Activated naive CD4-positive, alpha-beta T cell treated with anti-CD3 and anti-CD28 coated beads, Interleukin-2, amount 10 ng/mL, durations not matched to agents 7 days and 5 days (primary cell): ENCODE results near the gene EXOC3.

Source experiments
- CTCF ChIA-PET: fragments of 350-600 bp; sonication (Branson Sonifier 250); formaldehyde crosslinking; loops from one replicate; lab custom pipeline; 2021; ENCODE audit warnings: antibody characterized with exemption; lab: Charles Lee
- DNase-seq: peaks from one replicate; pipeline ENCODE4 v3.0.0-alpha.2; 2020
- H3K27ac Mint-ChIP-seq: one replicate; pipeline ENCODE4 v1.8.0; 2021; ENCODE audit warnings: mild to moderate bottlenecking, moderate library complexity, mixed read lengths
- H3K27me3 Mint-ChIP-seq: one replicate; pipeline ENCODE4 v1.8.0; 2021; ENCODE audit warnings: mild to moderate bottlenecking, mixed read lengths
- H3K36me3 Mint-ChIP-seq: one replicate; pipeline ENCODE4 v1.8.0; 2021; ENCODE audit warnings: mixed read lengths
- H3K4me1 Mint-ChIP-seq: one replicate; pipeline ENCODE4 v1.8.0; 2021; ENCODE audit warnings: mixed read lengths
- H3K4me3 Mint-ChIP-seq: one replicate; pipeline ENCODE4 v1.8.0; 2021; ENCODE audit warnings: mild to moderate bottlenecking, moderate library complexity, mixed read lengths
- H3K9me3 Mint-ChIP-seq: one replicate; pipeline ENCODE4 v1.8.0; 2021; ENCODE audit warnings: mixed read lengths

EXOC3 gene

DNA sequence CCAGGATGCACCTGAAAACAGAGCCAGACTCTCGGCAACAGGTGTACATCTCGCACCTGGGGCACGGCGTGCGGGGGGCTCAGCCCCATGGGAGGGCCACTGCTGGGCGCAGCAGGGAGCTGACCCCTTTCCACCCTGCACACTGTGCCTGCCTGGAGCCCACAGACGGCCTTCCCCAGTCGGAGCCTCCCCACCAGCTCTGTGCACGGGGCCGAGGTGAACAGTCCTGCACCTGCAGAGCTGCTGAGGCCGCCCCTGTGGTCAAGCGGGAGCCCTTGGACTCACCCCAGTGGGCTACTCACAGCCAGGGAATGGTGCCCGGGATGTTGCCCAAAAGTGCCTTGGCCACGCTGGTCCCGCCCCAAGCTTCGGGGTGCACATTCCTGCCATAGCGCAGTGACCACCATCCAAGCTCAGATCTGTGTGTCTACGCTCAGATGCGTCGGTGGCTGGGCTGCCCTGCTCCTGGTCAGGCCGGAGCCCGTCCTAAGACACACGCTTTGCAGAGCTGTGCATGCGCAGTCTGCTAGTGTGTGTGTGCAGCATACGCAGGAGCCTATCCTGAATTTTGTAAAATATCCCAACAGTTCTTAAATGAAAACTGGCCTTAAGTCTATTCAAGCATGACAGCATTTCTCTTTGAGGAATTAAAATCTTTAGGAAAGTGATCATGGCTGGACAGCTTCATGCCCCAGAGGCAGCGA lies 8.4 kb upstream of the EXOC3 start:
- CTCF ChIA-PET, result interaction anchor here (0.9 to 1.7 kb wide), 3 partner anchors 12 to 118 kb away, joined by 3 to 6 read pairs (median 3); no protein-coding TSS in a partner anchor
- no peaks in the 10 kb centered on the region for H3K36me3 Mint-ChIP-seq
- DNase-seq, result no peak
- no peaks in the 10 kb centered on the region for H3K27me3 Mint-ChIP-seq
- H3K4me1 Mint-ChIP-seq, result peaks cover 5% of the 10 kb centered on the region
- no peaks in the 10 kb centered on the region for H3K9me3 Mint-ChIP-seq
- H3K4me3 Mint-ChIP-seq, result no peak overlapping the region
- H3K27ac Mint-ChIP-seq, result no peak overlapping the region

DNA sequence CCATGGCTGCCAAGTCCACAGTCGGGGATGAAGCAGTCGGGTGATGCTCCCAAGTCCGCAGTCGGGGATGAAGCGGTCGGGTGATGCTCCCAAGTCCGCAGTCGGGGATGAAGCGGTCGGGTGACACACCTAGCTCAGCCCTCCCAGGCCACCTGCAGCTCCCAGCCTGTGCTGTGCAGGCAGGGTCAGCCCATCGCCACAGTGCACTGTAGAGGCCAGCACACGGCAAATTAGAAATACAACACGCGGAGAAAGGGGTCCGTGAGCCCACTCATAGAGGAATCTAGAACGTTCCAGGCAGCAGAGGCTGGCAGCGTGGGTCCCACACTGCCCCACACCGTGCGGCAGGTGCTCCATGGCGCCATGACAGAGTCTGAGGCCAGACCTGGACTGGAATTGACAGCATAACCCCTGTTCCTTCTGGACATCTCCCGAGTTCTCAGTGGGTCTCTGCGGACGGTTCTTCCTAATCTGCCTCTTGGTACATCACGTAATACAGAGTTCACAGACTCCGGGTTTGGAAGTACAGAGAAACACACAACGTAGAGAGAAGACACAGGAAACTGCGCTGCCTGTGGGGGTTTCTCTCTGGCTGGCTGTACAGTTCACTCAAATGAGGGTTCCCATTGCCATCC lies 7.7 kb upstream of the EXOC3 start:
- H3K9me3 Mint-ChIP-seq, result no peaks in the 10 kb centered on the region
- H3K36me3 Mint-ChIP-seq, result no peaks in the 10 kb centered on the region

DNA sequence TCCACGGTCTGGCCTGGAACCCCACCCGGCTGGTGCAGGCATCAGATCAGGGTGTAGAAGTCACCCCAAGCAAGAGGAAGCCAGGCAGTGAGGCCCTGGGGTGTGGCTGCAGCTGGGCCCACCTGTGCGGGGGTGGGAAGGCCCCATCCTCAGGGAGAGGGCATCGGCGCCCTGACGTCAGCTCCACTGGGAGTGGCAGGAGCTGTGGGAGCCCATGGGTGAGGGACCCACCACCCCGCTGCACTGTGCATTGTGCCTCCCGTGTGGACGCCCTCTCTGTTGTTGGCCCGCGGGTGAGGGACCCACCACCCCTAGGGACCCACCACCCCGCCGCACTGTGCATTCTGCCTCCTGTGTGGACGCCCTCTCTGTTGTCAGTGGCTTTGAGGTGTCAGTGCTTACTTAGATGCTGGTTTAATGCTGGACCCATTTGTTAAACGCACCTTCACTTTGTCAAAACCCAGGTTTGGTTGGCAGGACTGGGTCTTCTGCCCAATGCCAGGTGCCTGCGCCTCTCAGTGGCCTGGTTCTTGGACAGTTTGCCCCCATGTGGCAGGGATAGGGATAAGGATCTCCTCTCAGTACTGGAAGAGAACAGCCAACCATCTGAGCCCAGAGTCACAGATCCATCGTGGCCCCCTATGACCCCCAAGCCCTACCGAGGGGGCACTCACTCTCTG lies 6.9 kb upstream of the EXOC3 start:
- no peaks in the 10 kb centered on the region for H3K36me3 Mint-ChIP-seq
- DNase-seq, result no peak
- no peak overlapping the region for H3K27ac Mint-ChIP-seq
- H3K9me3 Mint-ChIP-seq, result no peaks in the 10 kb centered on the region
- peaks cover 7% of the 10 kb centered on the region for H3K4me1 Mint-ChIP-seq
- CTCF ChIA-PET, result interaction anchor here (0.8 to 1.7 kb wide), 4 partner anchors 10 to 120 kb away, joined by 3 to 6 read pairs (median 4); no protein-coding TSS in a partner anchor
- no peak overlapping the region for H3K4me3 Mint-ChIP-seq
- H3K27me3 Mint-ChIP-seq, result no peaks in the 10 kb centered on the region

More for the DNA sequence above, 7.7 kb upstream of the EXOC3 start:
- no peak overlapping the region for H3K4me3 Mint-ChIP-seq
- no peak overlapping the region for H3K27ac Mint-ChIP-seq
- H3K27me3 Mint-ChIP-seq, result no peaks in the 10 kb centered on the region
- DNase-seq, result no peak
- peaks cover 6% of the 10 kb centered on the region for H3K4me1 Mint-ChIP-seq
- CTCF ChIA-PET, result interaction anchor here (0.6 to 1.7 kb wide), 4 partner anchors 11 to 260 kb away, joined by 3 to 6 read pairs (median 4); no protein-coding TSS in a partner anchor

DNA sequence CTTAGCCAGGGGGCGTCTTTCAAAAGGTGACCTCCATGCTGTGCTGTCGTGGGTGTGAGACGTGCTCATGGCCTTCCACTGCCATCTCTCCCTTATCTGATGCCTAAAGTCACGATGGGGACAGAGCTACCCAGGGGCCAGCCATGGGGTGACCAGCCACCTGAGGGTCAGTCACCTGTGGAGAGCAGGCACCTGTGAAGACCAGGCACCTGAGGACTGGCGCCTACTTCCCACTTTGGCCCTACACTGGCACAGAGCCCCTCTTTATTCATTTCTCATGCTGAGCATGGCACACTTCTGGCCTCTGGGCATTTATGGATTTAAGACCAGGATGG lies 6.4 kb upstream of the EXOC3 start:
- CTCF ChIA-PET, result interaction anchor here (1.1 to 1.8 kb wide), 3 partner anchors 10 to 248 kb away, joined by 3 to 4 read pairs (median 4); no protein-coding TSS in a partner anchor
- Mint-ChIP-seq H3K9me3 (no peaks in the 10 kb centered on the region), H3K36me3 (no peaks in the 10 kb centered on the region), H3K4me3 (no peak overlapping the region), H3K4me1 (peaks cover 8% of the 10 kb centered on the region), H3K27me3 (no peaks in the 10 kb centered on the region), H3K27ac (no peak overlapping the region)
- DNase-seq, result no peak

DNA sequence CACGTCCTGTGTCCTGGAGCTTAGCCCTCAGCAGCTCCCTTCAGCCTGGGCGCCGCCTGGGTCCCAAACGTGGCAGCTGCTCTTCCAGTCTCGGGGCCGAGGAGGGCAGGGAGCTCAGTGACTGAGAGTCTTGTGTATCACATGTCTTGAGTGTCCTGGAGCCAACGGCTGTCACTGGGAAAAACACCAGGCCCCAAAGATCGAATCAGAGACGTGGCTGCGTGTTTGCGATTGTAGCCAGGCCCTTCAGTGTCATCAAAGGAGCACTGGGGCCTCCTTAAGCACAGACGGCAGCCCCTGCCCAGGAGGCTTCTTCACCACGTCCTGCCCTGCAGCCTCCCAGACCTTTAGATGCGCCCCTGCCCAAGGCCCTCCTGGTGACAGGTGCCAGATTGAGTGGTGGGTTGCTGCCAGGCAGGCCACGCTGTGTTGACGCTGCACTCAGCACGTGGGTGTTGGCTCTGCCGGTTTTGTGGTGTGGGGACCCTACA lies 5.7 kb upstream of the EXOC3 start:
- H3K4me3 Mint-ChIP-seq, result no peak overlapping the region
- no peak for DNase-seq
- H3K27me3 Mint-ChIP-seq, result no peaks in the 10 kb centered on the region
- H3K36me3 Mint-ChIP-seq, result no peaks in the 10 kb centered on the region
- H3K27ac Mint-ChIP-seq, result no peak overlapping the region
- no peaks in the 10 kb centered on the region for H3K9me3 Mint-ChIP-seq
- H3K4me1 Mint-ChIP-seq, result peaks cover 15% of the 10 kb centered on the region
- CTCF ChIA-PET, result interaction anchor here (1.1 to 1.8 kb wide), 4 partner anchors 9 to 249 kb away, joined by 3 to 4 read pairs (median 4); no protein-coding TSS in a partner anchor

DNA sequence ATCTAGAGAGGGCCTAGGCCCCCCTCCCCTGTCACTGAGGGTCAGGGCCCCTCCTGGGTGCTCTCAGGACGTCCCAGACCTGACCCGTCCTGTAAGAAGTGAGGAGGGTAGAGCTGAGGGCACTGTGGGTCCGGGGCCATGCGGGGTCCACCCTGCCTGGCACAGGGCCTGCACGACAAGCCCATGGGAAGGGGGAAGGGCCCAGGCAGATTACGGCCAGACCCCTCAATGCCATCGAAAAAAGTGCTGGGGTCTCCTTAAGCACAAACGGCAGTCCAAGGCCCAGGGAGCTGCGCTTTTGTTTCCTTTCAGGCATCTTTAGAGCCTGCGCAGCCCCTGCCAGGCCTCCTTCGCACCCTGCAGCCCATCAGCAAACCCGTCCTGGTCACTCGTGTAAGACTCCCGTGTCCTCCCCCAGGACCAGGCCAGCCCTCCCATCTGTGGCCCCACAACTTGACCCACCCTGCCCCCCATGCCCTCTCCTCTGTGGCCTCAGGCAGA lies 4.4 kb upstream of the EXOC3 start:
- Mint-ChIP-seq H3K27ac (no peak overlapping the region), H3K4me1 (peaks cover 21% of the 10 kb centered on the region), H3K9me3 (no peaks in the 10 kb centered on the region), H3K27me3 (no peaks in the 10 kb centered on the region), H3K36me3 (peaks cover 3% of the 10 kb centered on the region), H3K4me3 (no peak overlapping the region)
- DNase-seq, result peak; percentile 15
- CTCF ChIA-PET, result interaction anchor here (1.1 to 1.8 kb wide), 2 partner anchors 10 to 250 kb away, joined by 3 to 4 read pairs; no protein-coding TSS in a partner anchor

DNA sequence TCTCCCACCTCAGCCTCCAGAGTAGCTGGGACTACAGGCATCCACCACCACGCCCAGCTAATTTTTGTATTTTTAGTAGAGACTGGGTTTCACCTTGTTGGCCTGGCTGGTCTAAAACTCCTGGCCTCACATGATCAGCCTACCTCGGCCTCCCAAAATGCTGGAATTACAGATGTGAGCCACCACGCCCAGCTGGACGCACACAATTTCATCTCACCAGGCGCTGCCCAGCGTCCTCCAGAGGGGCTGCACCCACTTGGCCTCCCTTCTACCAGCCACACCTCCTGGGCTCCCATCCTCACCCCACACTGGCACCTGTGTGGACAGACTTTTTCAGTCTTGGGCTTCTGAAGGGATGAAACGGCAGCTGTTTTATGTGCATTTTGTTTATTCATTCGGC lies 3.8 kb upstream of the EXOC3 start:
- Mint-ChIP-seq H3K36me3 (peaks cover 8% of the 10 kb centered on the region), H3K27ac (no peak overlapping the region), H3K4me1 (peaks cover 25% of the 10 kb centered on the region), H3K27me3 (no peaks in the 10 kb centered on the region), H3K4me3 (no peak overlapping the region), H3K9me3 (no peaks in the 10 kb centered on the region)
- DNase-seq, result no peak
- CTCF ChIA-PET, result no interaction called here

DNA sequence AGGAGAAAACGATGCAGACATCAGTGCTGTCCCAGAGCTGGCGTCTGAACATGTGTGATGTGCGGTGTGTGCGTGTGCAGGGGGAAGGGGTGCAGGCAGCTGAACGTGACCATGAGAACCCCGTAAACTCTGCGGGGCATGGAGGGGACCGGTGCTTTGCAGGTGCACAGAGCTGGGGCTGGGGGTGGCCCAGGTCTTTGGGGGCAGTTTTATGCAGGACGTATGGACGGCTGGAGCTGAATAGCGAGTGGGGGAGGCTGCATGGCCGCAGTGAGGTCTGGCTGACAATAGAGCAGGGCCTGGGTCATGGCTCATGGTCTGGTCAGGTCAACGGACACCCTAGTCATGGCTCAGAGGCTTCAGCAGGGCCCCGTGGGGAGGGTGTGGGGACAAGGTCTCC lies 3.3 kb upstream of the EXOC3 start:
- H3K4me3 Mint-ChIP-seq, result no peak overlapping the region
- peaks cover 30% of the 10 kb centered on the region for H3K4me1 Mint-ChIP-seq
- H3K27me3 Mint-ChIP-seq, result no peaks in the 10 kb centered on the region
- H3K27ac Mint-ChIP-seq, result no peak overlapping the region
- DNase-seq, result no peak
- CTCF ChIA-PET, result no interaction called here
- peaks cover 12% of the 10 kb centered on the region for H3K36me3 Mint-ChIP-seq
- no peaks in the 10 kb centered on the region for H3K9me3 Mint-ChIP-seq

DNA sequence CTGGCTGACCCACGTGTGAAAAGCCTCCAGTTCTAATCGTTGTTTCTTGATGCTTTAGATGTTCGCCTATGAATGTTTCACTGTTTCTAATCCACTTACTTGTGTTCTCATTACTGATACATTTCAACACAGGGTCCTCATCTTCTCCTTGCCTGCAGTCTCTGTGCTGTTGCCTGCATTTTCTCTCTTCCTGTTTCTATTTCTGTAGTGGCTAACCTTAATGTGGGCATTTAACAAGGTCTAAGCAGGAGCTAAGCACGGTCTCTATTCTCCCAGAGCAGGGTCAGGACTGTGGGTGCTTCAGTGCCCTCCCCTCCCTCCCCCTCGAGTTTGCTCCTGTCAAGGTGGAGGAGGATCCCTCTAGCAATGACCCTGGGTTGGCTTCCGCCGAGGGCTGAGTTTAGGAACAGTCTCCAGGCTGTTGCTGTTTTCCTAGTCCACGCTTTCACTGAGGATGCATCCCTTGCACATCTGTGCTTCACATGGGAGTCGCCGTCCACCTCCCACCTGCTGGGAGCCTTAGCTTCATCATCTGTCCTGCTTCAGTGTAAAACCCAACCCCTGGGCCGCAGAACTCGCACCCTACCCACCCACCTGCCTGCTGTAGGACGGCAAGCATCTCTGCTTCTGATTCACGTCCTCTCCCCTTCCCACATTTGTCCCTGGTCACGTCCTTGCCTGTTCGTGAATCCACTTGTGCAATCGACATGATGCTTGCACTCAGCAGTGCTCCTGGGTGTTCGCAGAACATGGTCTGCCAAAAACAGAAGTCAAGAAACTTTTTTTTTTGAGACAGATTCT lies 2.4 kb upstream of the EXOC3 start:
- Mint-ChIP-seq H3K4me3 (no peak overlapping the region), H3K9me3 (no peaks in the 10 kb centered on the region), H3K27ac (no peak overlapping the region), H3K27me3 (no peaks in the 10 kb centered on the region), H3K4me1 (peaks cover 35% of the 10 kb centered on the region), H3K36me3 (peaks cover 17% of the 10 kb centered on the region)
- CTCF ChIA-PET, result no interaction called here
- DNase-seq, result peak; percentile 17

DNA sequence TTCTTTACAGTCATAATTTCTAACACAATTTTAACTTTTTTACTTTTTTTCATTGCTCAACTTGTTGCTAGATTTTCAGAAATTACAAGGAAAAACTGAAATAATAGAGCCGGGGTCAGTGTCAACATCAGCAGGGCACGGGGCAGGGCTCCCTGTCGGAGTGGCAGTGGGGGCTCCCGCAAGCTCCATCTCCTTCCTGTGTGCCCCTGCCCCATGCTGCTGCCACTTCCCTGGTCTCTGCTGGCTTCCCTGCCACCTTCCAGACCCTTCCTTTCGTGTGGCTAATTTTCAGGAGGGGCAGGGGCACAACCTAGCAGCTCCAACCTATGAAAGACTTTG lies 1.0 kb upstream of the EXOC3 start:
- peak overlapping the region; percentile 98 for H3K4me3 Mint-ChIP-seq
- CTCF ChIA-PET, result no interaction called here
- H3K27me3 Mint-ChIP-seq, result no peaks in the 10 kb centered on the region
- peaks cover 44% of the 10 kb centered on the region for H3K4me1 Mint-ChIP-seq
- no peak for DNase-seq
- no peaks in the 10 kb centered on the region for H3K9me3 Mint-ChIP-seq
- peaks cover 25% of the 10 kb centered on the region for H3K36me3 Mint-ChIP-seq
- H3K27ac Mint-ChIP-seq, result peak overlapping the region; percentile 93

DNA sequence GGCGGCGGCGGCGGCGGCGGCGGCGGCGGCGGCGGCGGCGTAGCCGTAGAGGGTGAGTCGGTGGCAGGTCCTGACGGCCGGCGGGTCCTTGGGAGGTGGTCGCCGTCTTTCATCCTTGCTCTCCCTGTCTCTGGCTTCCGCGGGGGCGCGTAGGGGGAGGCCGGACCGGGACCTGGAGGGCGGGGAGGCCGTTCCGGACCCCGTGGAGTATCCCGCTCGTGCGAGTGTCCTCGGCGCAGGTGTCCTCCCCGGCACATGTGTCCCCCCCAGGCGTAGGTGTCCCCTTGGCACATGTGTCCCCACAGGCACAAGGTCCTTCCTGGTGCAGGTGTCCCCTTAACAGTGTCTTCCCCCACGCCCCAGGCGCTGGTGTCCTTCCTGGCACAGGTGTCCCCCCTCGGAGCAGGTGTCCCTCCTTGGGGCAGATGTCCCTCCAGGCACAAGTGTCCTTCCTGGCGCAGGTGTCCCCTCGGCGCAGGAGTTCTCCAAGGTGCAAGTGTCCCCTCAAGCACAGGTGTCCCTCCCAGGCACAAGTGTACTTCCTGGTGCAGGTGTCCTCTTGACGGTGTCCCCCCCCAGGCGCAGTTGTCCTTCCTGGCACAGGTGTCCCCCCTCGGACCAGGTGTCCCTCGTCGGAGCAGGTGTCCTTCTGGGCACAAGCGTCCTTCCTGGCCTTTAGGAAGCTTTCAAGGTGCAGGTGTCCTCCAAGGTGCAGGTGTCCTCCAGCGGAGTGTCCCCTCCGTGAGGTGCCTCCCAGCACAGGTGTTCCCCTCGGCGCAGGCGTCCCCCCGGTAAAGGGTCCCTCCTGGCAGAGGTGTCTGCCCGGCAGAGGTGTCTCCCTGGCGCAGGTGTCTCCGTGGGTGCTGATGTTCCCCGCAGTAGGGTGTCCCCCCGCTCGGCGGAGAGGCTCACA lies 519 bp downstream of the EXOC3 start:
- peak overlapping the region; percentile 98 for H3K4me3 Mint-ChIP-seq
- no peaks in the 10 kb centered on the region for H3K27me3 Mint-ChIP-seq
- peak; percentile 62 for DNase-seq
- CTCF ChIA-PET, result interaction anchor here (0.7 to 2.7 kb wide), 2 partner anchors 10 to 13 kb away, joined by 3 to 17 read pairs; no protein-coding TSS in a partner anchor
- H3K36me3 Mint-ChIP-seq, result peaks cover 35% of the 10 kb centered on the region
- H3K27ac Mint-ChIP-seq, result peak overlapping the region; percentile 75
- peaks cover 44% of the 10 kb centered on the region for H3K4me1 Mint-ChIP-seq
- no peaks in the 10 kb centered on the region for H3K9me3 Mint-ChIP-seq

DNA sequence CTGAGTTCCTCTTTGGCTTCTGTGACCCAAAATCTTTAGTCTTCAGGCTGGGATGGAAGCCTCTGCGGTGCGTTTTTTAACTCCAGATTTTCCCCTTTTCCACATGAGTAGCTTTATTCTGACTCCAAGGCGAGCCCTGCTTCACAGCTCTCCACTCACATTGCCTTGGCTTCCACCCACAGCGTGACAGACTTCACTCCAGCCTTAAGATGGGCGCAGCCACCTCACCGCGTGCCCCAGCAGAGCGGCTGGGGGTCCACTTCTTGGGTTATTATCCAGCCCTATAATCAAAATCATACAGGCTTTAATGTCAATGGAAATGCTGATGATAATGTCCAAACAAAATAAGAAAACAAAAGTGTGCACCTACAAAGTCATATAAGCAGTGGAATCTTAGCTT lies 1.2 kb downstream of the EXOC3 start:
- H3K4me3 Mint-ChIP-seq, result peak overlapping the region; percentile 98
- peak; percentile 11 for DNase-seq
- no peaks in the 10 kb centered on the region for H3K9me3 Mint-ChIP-seq
- CTCF ChIA-PET, result interaction anchor here (0.7 to 2.7 kb wide), 4 partner anchors 9 to 127 kb away, joined by 3 to 17 read pairs (median 5); no protein-coding TSS in a partner anchor
- peaks cover 46% of the 10 kb centered on the region for H3K4me1 Mint-ChIP-seq
- no peaks in the 10 kb centered on the region for H3K27me3 Mint-ChIP-seq
- peaks cover 42% of the 10 kb centered on the region for H3K36me3 Mint-ChIP-seq
- H3K27ac Mint-ChIP-seq, result peak overlapping the region; percentile 81
